ENCODE results near the gene KIF21B.

Gene KIF21B

GRCh38 chr1:201059401-201059800 lies 35.9 kb upstream of the KIF21B start:
- no peak for DNase-seq (ENCODE audit: low read depth)
- TF ChIP-seq CTCF (IDR thresholded peaks at IDR 0.05; ENCODE audit: insufficient read depth, low read depth, low read length, missing control alignments) = no peak
- no peak overlapping the region for H3K4me3 ChIP-seq (ENCODE audit: low read depth, low read length)

- H3K4me3 ChIP-seq (ENCODE audit: low read depth, low read length) = no peak overlapping the region
- no peak for TF ChIP-seq CTCF (IDR thresholded peaks at IDR 0.05; ENCODE audit: insufficient read depth, low read depth, low read length, missing control alignments)
- DNase-seq (ENCODE audit: low read depth) = no peak
These were observed 30.6 kb upstream of the KIF21B start for GRCh38 chr1:201054091-201054543.

GRCh38 chr1:201053155-201053860 lies 29.8 kb upstream of the KIF21B start:
- no peak overlapping the region for H3K4me3 ChIP-seq (ENCODE audit: low read depth, low read length)
- DNase-seq (ENCODE audit: low read depth) = no peak
- peak; percentile 17 for TF ChIP-seq CTCF (IDR thresholded peaks at IDR 0.05; ENCODE audit: insufficient read depth, low read depth, low read length, missing control alignments)

- TF ChIP-seq CTCF (IDR thresholded peaks at IDR 0.05; ENCODE audit: insufficient read depth, low read depth, low read length, missing control alignments) = no peak
- no peak overlapping the region for H3K4me3 ChIP-seq (ENCODE audit: low read depth, low read length)
- no peak for DNase-seq (ENCODE audit: low read depth)
These were observed 27.9 kb upstream of the KIF21B start for GRCh38 chr1:201051399-201051798.

GRCh38 chr1:201050515-201051277 lies 27.2 kb upstream of the KIF21B start:
- H3K4me3 ChIP-seq (ENCODE audit: low read depth, low read length) = no peak overlapping the region
- TF ChIP-seq CTCF (IDR thresholded peaks at IDR 0.05; ENCODE audit: insufficient read depth, low read depth, low read length, missing control alignments) = no peak
- no peak for DNase-seq (ENCODE audit: low read depth)

- H3K4me3 ChIP-seq (ENCODE audit: low read depth, low read length) = no peak overlapping the region
- no peak for TF ChIP-seq CTCF (IDR thresholded peaks at IDR 0.05; ENCODE audit: insufficient read depth, low read depth, low read length, missing control alignments)
- no peak for DNase-seq (ENCODE audit: low read depth)
These were observed 25.8 kb upstream of the KIF21B start for GRCh38 chr1:201049248-201049831.

Data from GM12865 (cell line).